Endothelial cell of umbilical vein (primary cell): ENCODE results near the gene BHLHE41. TPM values are rescaled to one million over a fixed set of nuclear protein-coding genes. Genes with fewer than 3 reads are reported as not detected.
A peak's percentile ranks its signal among the peaks of the same experiment; 100 is the strongest.

Experiments used
- BruUV-seq: library from RNA; stranded (reverse); fragments of 400-500 nt; replicated peaks from 2 replicates; lab custom pipeline; 2021; lab: Mats Ljungman, UMichigan
- CTCF ChIA-PET: fragments of 300-600, 350-600 bp; sonication (Branson Sonifier 250); formaldehyde crosslinking; loops from one replicate; lab custom pipeline; 2021; ENCODE audit warnings: antibody characterized with exemption, inconsistent platforms; lab: Charles Lee
- POLR2A ChIA-PET: fragments of 300-600, 350-600 bp; sonication (Branson Sonifier 250); formaldehyde crosslinking; loops from one replicate; lab custom pipeline; 2021; ENCODE audit warnings: antibody characterized with exemption, inconsistent platforms; lab: Charles Lee
- DNase-seq: peaks from one replicate; pipeline ENCODE4 v3.0.0-alpha.2; 2011; ENCODE audit warnings: low read depth, low spot score
- FAIRE-seq: peaks from 2 replicates; lab custom pipeline; 2011; peaks lifted over from hg19 to GRCh38; lab: Jason Lieb, UNC
- H2AFZ ChIP-seq: 2 replicates; pipeline ENCODE4 v1.6.0; 2012; ENCODE audit warnings: low read depth, low read length, control low read depth, inconsistent platforms
- H3K27ac ChIP-seq: 2 replicates; pipeline ENCODE4 v1.5.1; 2011; ENCODE audit warnings: low read depth, mild to moderate bottlenecking, control low read depth, low read length, moderate library complexity; ENCODE audit not compliant: insufficient read depth
- H3K27me3 ChIP-seq, 2 experiments: 2 replicates each; pipeline versions ENCODE4 v1.6.0 to v1.6.1; 2011; ENCODE audit warnings: low read length in 2 of 2, mixed read lengths in 1 of 2; ENCODE audit not compliant: control insufficient read depth in 2 of 2, insufficient read depth in 2 of 2
- H3K36me3 ChIP-seq, 2 experiments: 2 replicates in 1 of 2; 3 replicates in 1 of 2; pipeline ENCODE4 v1.5.1; 2011; ENCODE audit warnings: low read length in 2 of 2, mild to moderate bottlenecking in 1 of 2, moderate library complexity in 1 of 2; ENCODE audit not compliant: control insufficient read depth in 2 of 2, insufficient read depth in 2 of 2; ENCODE audit errors: extremely low read depth in 1 of 2
- H3K4me1 ChIP-seq: 3 replicates; pipeline ENCODE4 v1.5.1; 2011; ENCODE audit warnings: mild to moderate bottlenecking, low read length; ENCODE audit not compliant: control insufficient read depth, insufficient read depth; ENCODE audit errors: extremely low read depth
- H3K4me2 ChIP-seq: 2 replicates; pipeline ENCODE4 v1.6.1; 2011; ENCODE audit warnings: low read length, control low read depth, mixed read lengths; ENCODE audit not compliant: insufficient read depth
- H3K4me3 ChIP-seq, 3 experiments: fragments of 200-600 bp in 1 of 3; sonication (generic), shearing (Covaris generic) in 1 of 3; replicated peaks in 1 of 3; 2 replicates each; pipeline ENCODE4 v1.5.1; 2011 to 2016; ENCODE audit warnings: control low read depth in 3 of 3, low read length in 3 of 3, mild to moderate bottlenecking in 2 of 3, inconsistent platforms in 1 of 3, low read depth in 1 of 3, moderate library complexity in 1 of 3; ENCODE audit not compliant: insufficient read depth in 1 of 3
- H3K79me2 ChIP-seq: 2 replicates; pipeline ENCODE4 v1.6.0; 2012; ENCODE audit warnings: low read length, inconsistent platforms; ENCODE audit not compliant: control insufficient read depth, insufficient read depth
- H3K9ac ChIP-seq: replicated peaks from 2 replicates; pipeline ENCODE3; 2011; ENCODE audit warnings: low read length, control low read depth; ENCODE audit not compliant: insufficient read depth; ENCODE audit errors: extremely low read depth
- H3K9me1 ChIP-seq: replicated peaks from 3 replicates; pipeline ENCODE4 v1.6.0; 2011; ENCODE audit warnings: mild to moderate bottlenecking, low read length; ENCODE audit not compliant: control insufficient read depth, insufficient read depth; ENCODE audit errors: extremely low read depth
- H3K9me3 ChIP-seq: replicated peaks from 2 replicates; pipeline ENCODE4 v1.5.1; 2012; ENCODE audit warnings: low read length, inconsistent platforms; ENCODE audit not compliant: control insufficient read depth, insufficient read depth
- H4K20me1 ChIP-seq: replicated peaks from 2 replicates; pipeline ENCODE3; 2011; ENCODE audit warnings: mild to moderate bottlenecking, low read length; ENCODE audit not compliant: control insufficient read depth, insufficient read depth; ENCODE audit errors: extremely low read depth
- EZH2 ChIP-seq: IDR thresholded peaks from 2 replicates; pipeline ENCODE4 v1.6.1; 2012; ENCODE audit warnings: borderline replicate concordance, low read depth, mild to moderate bottlenecking, moderate library complexity, low read length, inconsistent platforms; ENCODE audit not compliant: severe bottlenecking
- FOS ChIP-seq: IDR thresholded peaks from 2 replicates; pipeline ENCODE4 v1.6.1; 2011; ENCODE audit warnings: mild to moderate bottlenecking, low read length, moderate library complexity, borderline replicate concordance; ENCODE audit not compliant: insufficient read depth
- GATA2 ChIP-seq: IDR thresholded peaks from 2 replicates; pipeline ENCODE4 v1.7.0; 2011; ENCODE audit warnings: low read depth, mild to moderate bottlenecking, moderate library complexity, mixed read lengths, low read length; ENCODE audit not compliant: insufficient read length, insufficient read depth
- JUN ChIP-seq: IDR thresholded peaks from 2 replicates; pipeline ENCODE4 v1.6.1; 2011; ENCODE audit warnings: borderline replicate concordance, low read depth; ENCODE audit not compliant: insufficient read length, insufficient read depth
- MYC ChIP-seq: IDR thresholded peaks from one replicate; pipeline ENCODE4 v1.6.1; 2011; ENCODE audit warnings: mild to moderate bottlenecking, low read depth, low read length
- POLR2A ChIP-seq: IDR thresholded peaks from 2 replicates; pipeline ENCODE4 v1.6.1; 2012; ENCODE audit warnings: low read depth, mild to moderate bottlenecking, control low read depth, low read length
- POLR2AphosphoS5 ChIP-seq: IDR thresholded peaks from 2 replicates; pipeline ENCODE4 v1.6.1; 2012; ENCODE audit warnings: low read depth, mild to moderate bottlenecking, control low read depth, low read length, moderate library complexity; ENCODE audit not compliant: insufficient read depth
- dilution Hi-C: fragments of 300-500 bp; cut with MboI; formaldehyde crosslinking; loops from one replicate; pipeline ENCODE4 v1.15.0; 2019; ENCODE audit warnings: low sequenced_read_pairs; ENCODE audit not compliant: extremely low pct_ligation_motif_present
- intact Hi-C: fragments of 100-400 bp; cut with micrococcal nuclease; formaldehyde crosslinking; loops from one replicate; pipeline ENCODE4 v1.10.0; 2022
- polyA plus RNA-seq, 4 experiments: library from polyadenylated mRNA; depleted of rRNA in 3 of 4; stranded (reverse) in 3 of 4; unstranded in 1 of 4; fragments of >200 nt; gene quantifications; 2 replicates each; pipeline versions ENCODE4 v1.2.1 to v1.2.3, GENCODE V29; 2011 to 2012; ENCODE audit warnings: missing spikeins in 1 of 4
- total RNA-seq: library from RNA; stranded (reverse); gene quantifications from 2 replicates; pipeline ENCODE4 v1.2.3, GENCODE V29; 2021
- TF ChIP-seq, protein P1 (sequence below): IDR thresholded peaks from 2 replicates; pipeline ENCODE4 v1.6.1; 2011; ENCODE audit not compliant: insufficient read depth, insufficient read length
- TF ChIP-seq, protein P2 (sequence below), 2 donors: IDR thresholded peaks; 1 replicate in 1 of 2; 2 replicates in 1 of 2; pipeline ENCODE4 v1.5.1; 2011; ENCODE audit warnings: low read length in 2 of 2, mild to moderate bottlenecking in 2 of 2, moderate library complexity in 2 of 2, control low read depth in 1 of 2, inconsistent platforms in 1 of 2, low read depth in 1 of 2; ENCODE audit not compliant: insufficient read depth in 1 of 2; ENCODE audit errors: extremely low read depth in 1 of 2

Gene BHLHE41
- total and polyA plus RNA-seq, 2 donors (not counting 3 experiments of a cell fraction or from before 2014, with no cell fraction given): 0.12 to 0.24 TPM

DNA sequence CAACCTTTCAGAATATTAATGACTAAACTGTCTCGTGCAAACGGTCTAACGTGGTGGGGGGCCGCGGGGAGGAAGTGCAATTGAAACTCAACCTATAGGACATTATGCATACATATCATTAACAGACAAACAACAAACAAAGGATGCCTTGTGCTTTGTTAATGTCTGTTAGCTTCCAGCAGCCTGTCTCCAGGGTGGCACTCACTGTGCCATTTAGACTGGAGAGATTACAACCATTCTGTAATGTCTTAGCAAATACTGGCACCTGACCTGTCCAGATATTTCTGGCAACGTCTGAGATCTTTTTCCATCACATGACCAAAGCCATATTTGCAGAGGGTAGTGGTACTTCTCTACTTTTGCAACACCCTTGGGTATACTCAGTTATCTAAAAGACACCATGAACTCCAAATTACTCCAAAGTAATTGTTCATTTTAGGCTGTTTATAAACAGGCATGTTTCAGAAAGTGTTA, 11.6 kb downstream of the BHLHE41 start:
- DNase-seq (no peak), FAIRE-seq (no peak)
- Histone ChIP-seq H3K27ac (no peak overlapping the region), H3K36me3 (no peaks in the 10 kb centered on the region), H3K79me2 (no peaks in the 10 kb centered on the region), H3K9me1 (no peaks in the 10 kb centered on the region), H3K4me2 (peak overlapping the region; percentile 82), H3K9ac (no peak overlapping the region), H3K4me3 (no peak overlapping the region), H3K27me3 (no peaks in the 10 kb centered on the region), H2AFZ (no peak overlapping the region), H4K20me1 (no peaks in the 10 kb centered on the region), H3K4me1 (peaks cover 13% of the 10 kb centered on the region), H3K9me3 (no peaks in the 10 kb centered on the region)
- no peak for TF ChIP-seq GATA2
- TF ChIP-seq, protein P1, sequence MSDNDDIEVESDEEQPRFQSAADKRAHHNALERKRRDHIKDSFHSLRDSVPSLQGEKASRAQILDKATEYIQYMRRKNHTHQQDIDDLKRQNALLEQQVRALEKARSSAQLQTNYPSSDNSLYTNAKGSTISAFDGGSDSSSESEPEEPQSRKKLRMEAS: no peak
- no peak for TF ChIP-seq EZH2
- TF ChIP-seq JUN: no peak
- TF ChIP-seq, protein P2, sequence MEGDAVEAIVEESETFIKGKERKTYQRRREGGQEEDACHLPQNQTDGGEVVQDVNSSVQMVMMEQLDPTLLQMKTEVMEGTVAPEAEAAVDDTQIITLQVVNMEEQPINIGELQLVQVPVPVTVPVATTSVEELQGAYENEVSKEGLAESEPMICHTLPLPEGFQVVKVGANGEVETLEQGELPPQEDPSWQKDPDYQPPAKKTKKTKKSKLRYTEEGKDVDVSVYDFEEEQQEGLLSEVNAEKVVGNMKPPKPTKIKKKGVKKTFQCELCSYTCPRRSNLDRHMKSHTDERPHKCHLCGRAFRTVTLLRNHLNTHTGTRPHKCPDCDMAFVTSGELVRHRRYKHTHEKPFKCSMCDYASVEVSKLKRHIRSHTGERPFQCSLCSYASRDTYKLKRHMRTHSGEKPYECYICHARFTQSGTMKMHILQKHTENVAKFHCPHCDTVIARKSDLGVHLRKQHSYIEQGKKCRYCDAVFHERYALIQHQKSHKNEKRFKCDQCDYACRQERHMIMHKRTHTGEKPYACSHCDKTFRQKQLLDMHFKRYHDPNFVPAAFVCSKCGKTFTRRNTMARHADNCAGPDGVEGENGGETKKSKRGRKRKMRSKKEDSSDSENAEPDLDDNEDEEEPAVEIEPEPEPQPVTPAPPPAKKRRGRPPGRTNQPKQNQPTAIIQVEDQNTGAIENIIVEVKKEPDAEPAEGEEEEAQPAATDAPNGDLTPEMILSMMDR (IDR thresholded peaks at IDR 0.05; ENCODE audit: extremely low read depth in 1 of 2, insufficient read depth in 1 of 2, low read depth in 1 of 2, low read length in 2 of 2): no peak
- TF ChIP-seq POLR2A: no peak
- TF ChIP-seq POLR2AphosphoS5: no peak
- no peak for TF ChIP-seq FOS
- no peak for TF ChIP-seq MYC
- POLR2A ChIA-PET: no interaction called here
- dilution Hi-C loops (no loop called here), intact Hi-C loops (no loop called here)
- CTCF ChIA-PET: interaction anchor here (1.3 kb wide), 1 partner anchor 10 kb away, joined by 4 read pairs; no protein-coding TSS in a partner anchor
- no TSS peak for BruUV-seq
